ENCODE data around the gene RABL2B. TPM values are rescaled to one million over a fixed set of nuclear protein-coding genes. Genes with fewer than 3 reads are reported as not detected.

RABL2B gene
- total and polyA plus RNA-seq, 3 experiments from 2014 or later, result 28.9 to 36.2 (median 35.6) TPM

- Mint-ChIP-seq H3K27ac (no peak overlapping the region), H3K4me1 (peaks cover 0 to 5% (median 4%) of the 10 kb centered on the region in 3 donors)
- peak in 1 of 5 donors; percentile 42 for DNase-seq
Measured at GRCh38 chr22:50729391-50730012, 53.9 kb downstream of the RABL2B start.

DNA sequence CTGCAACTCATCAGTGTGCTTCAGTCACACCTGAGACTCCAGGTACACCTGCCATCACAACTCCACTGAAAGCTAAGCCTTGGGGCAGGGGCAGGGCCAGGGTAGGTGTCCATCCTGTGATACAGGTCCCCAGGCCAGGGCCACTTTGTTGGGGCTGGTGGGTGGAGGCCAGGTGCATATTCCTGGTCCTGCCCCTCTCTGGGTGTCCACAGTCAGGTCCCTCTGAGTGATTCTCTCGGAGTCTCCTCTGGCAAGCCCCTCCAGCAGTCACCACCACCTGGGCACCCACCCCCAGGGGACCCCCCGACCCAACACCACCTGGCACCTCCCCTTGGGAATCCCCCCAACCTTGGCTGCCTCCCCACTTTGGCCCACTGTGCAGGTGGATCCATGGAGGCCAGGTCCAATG lies 54.9 kb downstream of the RABL2B start:
- Histone ChIP-seq H3K4me1 (ENCODE audit: insufficient read depth, low read length) (peaks cover 5% of the 10 kb centered on the region), H3K27ac (ENCODE audit: low read depth, low read length) (no peak overlapping the region), H3K9me3 (ENCODE audit: low read length) (no peaks in the 10 kb centered on the region), H3K27me3 (ENCODE audit: insufficient read depth, low read length, poor library complexity, severe bottlenecking) (no peaks in the 10 kb centered on the region), H3K4me3 (ENCODE audit: low read length) (no peak overlapping the region), H3K36me3 (ENCODE audit: insufficient read depth, low read length) (no peaks in the 10 kb centered on the region)
- Mint-ChIP-seq H3K27ac (no peak overlapping the region), H3K27me3 (peaks cover 6 to 7% of the 10 kb centered on the region in 2 donors), H3K36me3 (no peaks in the 10 kb centered on the region), H3K4me3 (no peak overlapping the region), H3K4me1 (peaks cover 0 to 5% (median 4%) of the 10 kb centered on the region in 3 donors), H3K9me3 (no peaks in the 10 kb centered on the region)
- DNase-seq, result peak in 1 of 5 donors; percentile 35
- ChIA-PET CTCF (no interaction called here), POLR2A (no interaction called here)

More at GRCh38 chr22:50729391-50730012, 53.9 kb downstream of the RABL2B start:
- ChIA-PET POLR2A (no interaction called here), CTCF (no interaction called here)
- Histone ChIP-seq H3K36me3 (ENCODE audit: insufficient read depth, low read length) (no peaks in the 10 kb centered on the region), H3K4me1 (ENCODE audit: insufficient read depth, low read length) (peaks cover 5% of the 10 kb centered on the region), H3K4me3 (ENCODE audit: low read length) (no peak overlapping the region), H3K9me3 (ENCODE audit: low read length) (no peaks in the 10 kb centered on the region), H3K27me3 (ENCODE audit: insufficient read depth, low read length, poor library complexity, severe bottlenecking) (no peaks in the 10 kb centered on the region), H3K27ac (ENCODE audit: low read depth, low read length) (no peak overlapping the region)
- Mint-ChIP-seq H3K4me3 (no peak overlapping the region), H3K36me3 (no peaks in the 10 kb centered on the region), H3K27me3 (peaks cover 7 to 12% of the 10 kb centered on the region in 2 donors), H3K9me3 (no peaks in the 10 kb centered on the region)

- Histone ChIP-seq H3K27ac (ENCODE audit: low read depth, low read length) (no peak overlapping the region), H3K27me3 (ENCODE audit: insufficient read depth, low read length, poor library complexity, severe bottlenecking) (no peaks in the 10 kb centered on the region), H3K4me1 (ENCODE audit: insufficient read depth, low read length) (peaks cover 5% of the 10 kb centered on the region), H3K4me3 (ENCODE audit: low read length) (no peak overlapping the region), H3K36me3 (ENCODE audit: insufficient read depth, low read length) (no peaks in the 10 kb centered on the region), H3K9me3 (ENCODE audit: low read length) (no peaks in the 10 kb centered on the region)
- ChIA-PET CTCF (no interaction called here), POLR2A (no interaction called here)
- no peak overlapping the region for H3K4me3 Mint-ChIP-seq
- peaks cover 6 to 7% of the 10 kb centered on the region in 2 donors for H3K27me3 Mint-ChIP-seq
- H3K4me1 Mint-ChIP-seq, result peaks cover 0 to 5% (median 4%) of the 10 kb centered on the region in 3 donors
- no peaks in the 10 kb centered on the region for H3K9me3 Mint-ChIP-seq
- peak in 1 of 5 donors; percentile 30 for DNase-seq
- peak overlapping the region in 1 of 8 donors; percentile 52 for H3K27ac Mint-ChIP-seq
- H3K36me3 Mint-ChIP-seq, result no peaks in the 10 kb centered on the region
Measured at GRCh38 chr22:50727678-50728522, 55.5 kb downstream of the RABL2B start.

DNA sequence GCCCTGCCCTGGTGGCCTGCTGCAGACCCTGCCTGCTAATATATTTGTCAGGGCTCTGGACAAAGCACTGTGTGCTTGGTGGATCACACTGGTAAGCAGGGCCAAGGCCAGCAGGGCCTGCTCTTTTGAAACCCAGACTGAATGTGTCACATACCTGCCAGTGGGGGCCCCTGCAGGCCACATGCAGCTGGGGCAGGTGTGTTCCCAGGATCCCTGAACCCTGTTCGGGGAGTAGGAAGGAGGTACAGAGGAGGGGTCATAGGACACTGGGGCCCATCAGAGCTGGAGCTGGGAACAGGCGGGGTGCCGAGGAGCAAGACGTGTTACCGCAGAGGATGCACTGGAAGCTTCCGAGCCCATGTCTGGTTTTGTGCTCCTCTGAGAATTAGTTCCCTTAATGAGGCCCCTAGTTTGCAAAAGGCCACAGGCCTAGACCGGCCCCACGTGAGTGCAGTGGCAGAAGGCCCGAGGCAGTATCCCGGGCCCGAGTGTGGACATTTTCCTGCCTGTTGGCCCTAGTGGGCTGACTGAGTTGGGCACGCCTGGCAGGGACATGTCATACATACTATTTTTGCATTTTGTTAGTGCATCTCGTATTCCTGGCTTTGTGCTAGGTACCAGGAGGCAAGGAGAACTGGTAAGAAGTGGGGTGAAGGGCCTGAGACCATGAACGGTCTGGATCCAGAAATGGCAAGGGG lies 56.6 kb downstream of the RABL2B start:
- peak in 1 of 5 donors; percentile 8 for DNase-seq
- CTCF ChIA-PET, result no interaction called here
- H3K4me3 Mint-ChIP-seq, result no peak overlapping the region
- no peak overlapping the region for H3K27ac Mint-ChIP-seq
- Histone ChIP-seq H3K4me3 (ENCODE audit: low read length) (no peak overlapping the region), H3K27ac (ENCODE audit: low read depth, low read length) (no peak overlapping the region), H3K4me1 (ENCODE audit: insufficient read depth, low read length) (no peaks in the 10 kb centered on the region), H3K9me3 (ENCODE audit: low read length) (no peaks in the 10 kb centered on the region), H3K36me3 (ENCODE audit: insufficient read depth, low read length) (no peaks in the 10 kb centered on the region), H3K27me3 (ENCODE audit: insufficient read depth, low read length, poor library complexity, severe bottlenecking) (no peaks in the 10 kb centered on the region)
- no peaks in the 10 kb centered on the region for H3K36me3 Mint-ChIP-seq
- no peaks in the 10 kb centered on the region for H3K9me3 Mint-ChIP-seq
- no peaks in the 10 kb centered on the region for H3K4me1 Mint-ChIP-seq
- peaks cover 6 to 7% of the 10 kb centered on the region in 2 donors for H3K27me3 Mint-ChIP-seq
- POLR2A ChIA-PET, result no interaction called here

GRCh38 chr22:50725597-50725996 lies 57.8 kb downstream of the RABL2B start:
- Histone ChIP-seq H3K27me3 (ENCODE audit: insufficient read depth, low read length, poor library complexity, severe bottlenecking) (no peaks in the 10 kb centered on the region), H3K36me3 (ENCODE audit: insufficient read depth, low read length) (no peaks in the 10 kb centered on the region), H3K4me1 (ENCODE audit: insufficient read depth, low read length) (no peaks in the 10 kb centered on the region), H3K27ac (ENCODE audit: low read depth, low read length) (no peak overlapping the region), H3K9me3 (ENCODE audit: low read length) (no peaks in the 10 kb centered on the region), H3K4me3 (ENCODE audit: low read length) (no peak overlapping the region)
- Mint-ChIP-seq H3K27me3 (peaks cover 6 to 7% of the 10 kb centered on the region in 2 donors), H3K9me3 (no peaks in the 10 kb centered on the region), H3K27ac (no peak overlapping the region), H3K36me3 (no peaks in the 10 kb centered on the region), H3K4me3 (no peak overlapping the region), H3K4me1 (no peaks in the 10 kb centered on the region)
- POLR2A ChIA-PET, result no interaction called here
- no peak for DNase-seq
- CTCF ChIA-PET, result no interaction called here

GRCh38 chr22:50724616-50725015 lies 58.8 kb downstream of the RABL2B start:
- CTCF ChIA-PET, result no interaction called here
- H3K27ac ChIP-seq (ENCODE audit: low read depth, low read length), result no peak overlapping the region

GRCh38 chr22:50723991-50724390 lies 59.4 kb downstream of the RABL2B start:
- H3K27ac Mint-ChIP-seq, result no peak overlapping the region
- CTCF ChIA-PET, result no interaction called here

More at GRCh38 chr22:50724616-50725015, 58.8 kb downstream of the RABL2B start:
- no peaks in the 10 kb centered on the region for H3K36me3 ChIP-seq (ENCODE audit: insufficient read depth, low read length)
- no peaks in the 10 kb centered on the region for H3K36me3 Mint-ChIP-seq
- POLR2A ChIA-PET, result no interaction called here
- H3K9me3 Mint-ChIP-seq, result no peaks in the 10 kb centered on the region
- no peaks in the 10 kb centered on the region for H3K9me3 ChIP-seq (ENCODE audit: low read length)
- no peaks in the 10 kb centered on the region for H3K27me3 ChIP-seq (ENCODE audit: insufficient read depth, low read length, poor library complexity, severe bottlenecking)
- peaks cover 5 to 6% of the 10 kb centered on the region in 2 donors for H3K27me3 Mint-ChIP-seq
- no peak for DNase-seq
- H3K27ac Mint-ChIP-seq, result no peak overlapping the region
- H3K4me3 Mint-ChIP-seq, result no peak overlapping the region
- H3K4me1 ChIP-seq (ENCODE audit: insufficient read depth, low read length), result no peaks in the 10 kb centered on the region
- no peak overlapping the region for H3K4me3 ChIP-seq (ENCODE audit: low read length)
- H3K4me1 Mint-ChIP-seq, result no peaks in the 10 kb centered on the region

More at GRCh38 chr22:50723991-50724390, 59.4 kb downstream of the RABL2B start:
- Histone ChIP-seq H3K36me3 (ENCODE audit: insufficient read depth, low read length) (no peaks in the 10 kb centered on the region), H3K27ac (ENCODE audit: low read depth, low read length) (no peak overlapping the region), H3K27me3 (ENCODE audit: insufficient read depth, low read length, poor library complexity, severe bottlenecking) (no peaks in the 10 kb centered on the region), H3K9me3 (ENCODE audit: low read length) (no peaks in the 10 kb centered on the region), H3K4me1 (ENCODE audit: insufficient read depth, low read length) (no peaks in the 10 kb centered on the region), H3K4me3 (ENCODE audit: low read length) (no peak overlapping the region)
- H3K36me3 Mint-ChIP-seq, result no peaks in the 10 kb centered on the region
- H3K9me3 Mint-ChIP-seq, result no peaks in the 10 kb centered on the region
- no peaks in the 10 kb centered on the region for H3K4me1 Mint-ChIP-seq
- POLR2A ChIA-PET, result no interaction called here
- no peak for DNase-seq
- peaks cover 5 to 6% of the 10 kb centered on the region in 2 donors for H3K27me3 Mint-ChIP-seq
- no peak overlapping the region for H3K4me3 Mint-ChIP-seq
